GM12878 (cell line): ENCODE results near the gene KIF3A. TPM values are rescaled to one million over a fixed set of nuclear protein-coding genes. Genes with fewer than 3 reads are reported as not detected.

Experiments
- ATAC-seq: fragments of 200-7000 bp; cut with Tn5 transposase; 3 replicates; pipeline ENCODE4 v1.9.1; 2020; ENCODE audit warnings: mild to moderate bottlenecking, moderate library complexity
- BruUV-seq: library from RNA; stranded (reverse); fragments of 400-500 nt; replicated peaks from 2 replicates; lab custom pipeline; 2021; lab: Mats Ljungman, UMichigan
- CTCF ChIA-PET: fragments of 300-600 bp; sonication (Branson Sonifier 250); formaldehyde crosslinking; extraction: SDS; loops from one replicate; lab custom pipeline; 2021; ENCODE audit warnings: inconsistent platforms; lab: Yijun Ruan, JAX
- POLR2A ChIA-PET: fragments of 350-600 bp; formaldehyde crosslinking; extraction: SDS; loops from one replicate; lab custom pipeline; 2021; ENCODE audit warnings: inconsistent platforms; lab: Charles Lee
- RAD21 ChIA-PET: fragments of 300-600 bp; sonication (Branson Sonifier 250); formaldehyde crosslinking; loops from one replicate; lab custom pipeline; 2023; ENCODE audit warnings: antibody characterized with exemption; ENCODE audit not compliant: unreplicated experiment; lab: Charles Lee
- SMC1A ChIA-PET: fragments of 300-600 bp; sonication (Branson Sonifier 250); formaldehyde crosslinking; loops from one replicate; lab custom pipeline; 2023; ENCODE audit not compliant: unreplicated experiment, uncharacterized antibody; lab: Charles Lee
- DNase-seq: peaks from one replicate; pipeline ENCODE4 v3.0.0-alpha.2; 2011; ENCODE audit warnings: low read depth, low spot score
- FAIRE-seq: peaks from 3 replicates; lab custom pipeline; 2011; peaks lifted over from hg19 to GRCh38; lab: Jason Lieb, UNC
- H2AFZ ChIP-seq: 2 replicates; pipeline ENCODE4 v1.6.0; 2011; ENCODE audit warnings: low read depth, low read length, control low read depth; ENCODE audit not compliant: control insufficient read depth
- H3K27ac ChIP-seq: 2 replicates; pipeline ENCODE4 v1.5.1; 2011; ENCODE audit warnings: control low read depth; ENCODE audit not compliant: control insufficient read depth, insufficient read depth
- H3K27me3 ChIP-seq, 2 experiments: replicated peaks in 1 of 2; 2 replicates each; pipeline versions ENCODE4 v1.6.0 to v1.6.1; 2011; ENCODE audit warnings: low read length in 1 of 2; ENCODE audit not compliant: control insufficient read depth in 2 of 2, insufficient read depth in 2 of 2
- H3K36me3 ChIP-seq, 2 experiments: 2 replicates each; pipeline ENCODE4 v1.5.1; 2011; ENCODE audit warnings: low read length in 1 of 2; ENCODE audit not compliant: control insufficient read depth in 2 of 2, insufficient read depth in 2 of 2
- H3K4me1 ChIP-seq: 2 replicates; pipeline ENCODE4 v1.6.1; 2011; ENCODE audit warnings: mild to moderate bottlenecking, low read length, moderate library complexity, mixed read lengths; ENCODE audit not compliant: control insufficient read depth, insufficient read depth
- H3K4me2 ChIP-seq: 2 replicates; pipeline ENCODE4 v1.6.0; 2011; ENCODE audit warnings: control low read depth; ENCODE audit not compliant: control insufficient read depth, insufficient read depth
- H3K4me3 ChIP-seq: fragments of 200-600 bp; sonication (generic); 2 replicates; pipeline ENCODE4 v1.5.1; 2016
- H3K79me2 ChIP-seq: 2 replicates; pipeline ENCODE4 v1.6.0; 2011; ENCODE audit warnings: low read length; ENCODE audit not compliant: control insufficient read depth, insufficient read depth
- H3K9ac ChIP-seq: 2 replicates; pipeline ENCODE4 v1.8.0; 2011; ENCODE audit warnings: low read length, control low read depth, mixed read lengths; ENCODE audit not compliant: control insufficient read depth, insufficient read depth
- H3K9me3 ChIP-seq: replicated peaks from 3 replicates; pipeline ENCODE4 v1.5.1; 2011; ENCODE audit warnings: mild to moderate bottlenecking, low read length; ENCODE audit not compliant: control insufficient read depth, insufficient read depth
- H4K20me1 ChIP-seq: 2 replicates; pipeline ENCODE4 v1.6.0; 2011; ENCODE audit not compliant: control insufficient read depth, insufficient read depth
- ASH2L ChIP-seq: fragments of 300-600, 200-600 bp; sonication (generic); IDR thresholded peaks from 2 replicates; pipeline ENCODE4 v1.6.1; 2017; ENCODE audit warnings: low read depth, mild to moderate bottlenecking, borderline replicate concordance
- ATF7 ChIP-seq: fragments of 450-650 bp; IDR thresholded peaks from 2 replicates; pipeline ENCODE4 v1.6.1; 2016; ENCODE audit warnings: low read depth, mild to moderate bottlenecking
- CREM ChIP-seq: IDR thresholded peaks from 2 replicates; pipeline ENCODE4 v1.6.1; 2014; ENCODE audit warnings: antibody characterized with exemption, low read depth
- ESRRA ChIP-seq: IDR thresholded peaks from 2 replicates; pipeline ENCODE4 v1.6.1; 2012; ENCODE audit warnings: mild to moderate bottlenecking, low read length, improper control_type of control experiment
- EZH2 ChIP-seq: IDR thresholded peaks from 2 replicates; pipeline ENCODE4 v1.6.1; 2012; ENCODE audit warnings: low read depth, mild to moderate bottlenecking, control low read depth, inconsistent platforms, low read length, borderline replicate concordance; ENCODE audit not compliant: control insufficient read depth
- GABPA ChIP-seq: IDR thresholded peaks from 2 replicates; pipeline ENCODE4 v1.6.1; 2014; ENCODE audit warnings: antibody characterized with exemption, low read depth, mild to moderate bottlenecking, inconsistent platforms
- HDAC2 ChIP-seq: fragments of 200-600 bp; sonication (generic); IDR thresholded peaks from 2 replicates; pipeline ENCODE4 v1.6.1; 2017
- HDAC6 ChIP-seq: fragments of 200-600 bp; sonication (generic); IDR thresholded peaks from one replicate; pipeline ENCODE4 v1.8.0; 2017; ENCODE audit warnings: antibody characterized with exemption; ENCODE audit not compliant: unreplicated experiment
- KAT2A ChIP-seq: conservative IDR thresholded peaks from 2 replicates; pipeline ENCODE4 v1.6.1; 2011; ENCODE audit warnings: low read depth, low read length; ENCODE audit not compliant: control insufficient read depth
- LARP7 ChIP-seq: fragments of 450-650 bp; IDR thresholded peaks from 2 replicates; pipeline ENCODE4 v1.6.1; 2017; ENCODE audit warnings: mild to moderate bottlenecking
- NR2F1 ChIP-seq: fragments of 450-650 bp; conservative IDR thresholded peaks from 2 replicates; pipeline ENCODE4 v1.6.1; 2017; ENCODE audit warnings: mild to moderate bottlenecking
- PKNOX1 ChIP-seq: fragments of 450-650 bp; IDR thresholded peaks from 2 replicates; pipeline ENCODE4 v1.6.1; 2016; ENCODE audit warnings: mild to moderate bottlenecking
- PML ChIP-seq: IDR thresholded peaks from 2 replicates; pipeline ENCODE4 v1.6.1; 2012; ENCODE audit warnings: low read length, inconsistent platforms
- POLR2AphosphoS2 ChIP-seq: IDR thresholded peaks from 2 replicates; pipeline ENCODE4 v1.6.1; 2011; ENCODE audit warnings: low read depth, mild to moderate bottlenecking, low read length, improper control_type of control experiment, moderate library complexity
- RUNX3 ChIP-seq: IDR thresholded peaks from 2 replicates; pipeline ENCODE4 v1.6.1; 2012; ENCODE audit warnings: low read length, inconsistent platforms
- SIX5 ChIP-seq: IDR thresholded peaks from 2 replicates; pipeline ENCODE4 v1.6.1; 2011; ENCODE audit warnings: mild to moderate bottlenecking, low read depth, low read length, moderate library complexity; ENCODE audit not compliant: severe bottlenecking
- SMC3 ChIP-seq: IDR thresholded peaks from 2 replicates; pipeline ENCODE4 v1.6.1; 2011; ENCODE audit warnings: low read length, improper control_type of control experiment, borderline replicate concordance
- USF1 ChIP-seq: IDR thresholded peaks from 2 replicates; pipeline ENCODE4 v1.6.1; 2011; ENCODE audit warnings: borderline replicate concordance, low read depth, mild to moderate bottlenecking, moderate library complexity, mixed read lengths, low read length; ENCODE audit not compliant: insufficient read depth; ENCODE audit errors: extremely low read length
- ZBTB33 ChIP-seq: fragments of 450-650 bp; IDR thresholded peaks from 2 replicates; pipeline ENCODE4 v1.6.1; 2017; ENCODE audit warnings: mild to moderate bottlenecking
- WGBS: methylation state at CpG from one replicate; pipeline ENCODE4 v1.1.6; 2016; ENCODE audit warnings: low lambda C conversion rate; ENCODE audit not compliant: insufficient replicate concordance, insufficient coverage; ENCODE audit errors: missing lambda C conversion rate; 5-methylcytosine and 5-hydroxymethylcytosine counted together
- in situ Hi-C: fragments of 300-500 bp; cut with MboI; formaldehyde crosslinking; loops from 9 replicates; pipeline ENCODE4 v1.14.3; 2018; ENCODE audit warnings: mixed read lengths
- intact Hi-C: fragments of 100-400 bp; cut with micrococcal nuclease; formaldehyde crosslinking; loops from one replicate; pipeline ENCODE4 v1.14.2; 2022; ENCODE audit not compliant: unreplicated experiment
- polyA plus RNA-seq, 11 experiments: library from polyadenylated mRNA; depleted of rRNA in 4 of 11; unstranded in 6 of 11; stranded (reverse) in 5 of 11; fragments of >200 nt; fragmentation: Nextera tagmentation in 4 of 11; fragmentation: Illumina TruSeq in 1 of 11; extraction: Ambion mirVana in 4 of 11; extraction: Trizol in 1 of 11; gene quantifications; 1 replicate in 1 of 11; 2 replicates in 10 of 11; pipeline versions ENCODE4 v1.2.1 to v1.2.3, GENCODE V29; 2011 to 2016; ENCODE audit warnings: inconsistent platforms in 2 of 11, missing spikeins in 2 of 11, low read depth in 1 of 11
- total RNA-seq, 4 experiments: library from RNA; depleted of rRNA in 3 of 4; stranded (reverse); fragments of >200 nt in 3 of 4; fragmentation: Illumina TruSeq in 1 of 4; extraction: Trizol in 1 of 4; gene quantifications; 2 replicates each; pipeline versions ENCODE4 v1.2.1 to v1.2.3, GENCODE V29; 2013 to 2021

Gene KIF3A
- total and polyA plus RNA-seq, 10 of the 15 experiments (the other 5 are each of a cell fraction or from before 2014, with no cell fraction given): 2.7 to 36.5 (median 10.0) TPM

- no peaks in the 10 kb centered on the region for H3K27me3 ChIP-seq
- no peak for DNase-seq
- no peak overlapping the region for H3K4me3 ChIP-seq
- ChIA-PET POLR2A (interaction anchor here (1.0 kb wide), 1 partner anchor 18 kb away, joined by 3 read pairs; no protein-coding TSS in a partner anchor), RAD21 (interaction anchor here (1.0 to 2.4 kb wide), 4 partner anchors 19 to 48 kb away, joined by 3 to 6 read pairs (median 4); no protein-coding TSS in a partner anchor), SMC1A (interaction anchor here (0.8 to 1.5 kb wide), 3 partner anchors 9 to 15 kb away, joined by 3 to 4 read pairs (median 3); no protein-coding TSS in a partner anchor), CTCF (interaction anchor here (1.3 to 2.0 kb wide), 2 partner anchors 12 to 47 kb away, joined by 3 to 7 read pairs; no protein-coding TSS in a partner anchor)
- ATAC-seq: no peak
- intact Hi-C loops: no loop called here
- in situ Hi-C loops: no loop called here
- FAIRE-seq: no peak
- H2AFZ ChIP-seq: no peak overlapping the region
- no peak overlapping the region for H3K27ac ChIP-seq
- H3K36me3 ChIP-seq: no peaks in the 10 kb centered on the region; a peak in 1 of 4 replicates
- H4K20me1 ChIP-seq: no peaks in the 10 kb centered on the region
- H3K9ac ChIP-seq: no peak overlapping the region
- TF ChIP-seq ESRRA: no peak
- TF ChIP-seq SIX5: no peak
- no peak for TF ChIP-seq RUNX3
- no peak for TF ChIP-seq GABPA
- no peak for TF ChIP-seq USF1
- TF ChIP-seq ZBTB33: no peak
- no peak for TF ChIP-seq HDAC6
- no peak for TF ChIP-seq CREM
- no peak for TF ChIP-seq ASH2L
- no peak for TF ChIP-seq SMC3
- no peak for TF ChIP-seq KAT2A
- no peak for TF ChIP-seq HDAC2
- TF ChIP-seq POLR2AphosphoS2: no peak
- TF ChIP-seq EZH2: no peak
- no peak for TF ChIP-seq ATF7
- TF ChIP-seq NR2F1: no peak
- no peak for TF ChIP-seq LARP7
- TF ChIP-seq PKNOX1: no peak
- no peak for TF ChIP-seq PML
- H3K4me1 ChIP-seq: peaks cover under 1% of the 10 kb centered on the region; the same call in 1 of the 2 replicates
- H3K4me2 ChIP-seq: no peak overlapping the region
- no TSS peak for BruUV-seq
- peaks cover 9% of the 10 kb centered on the region for H3K79me2 ChIP-seq
- 77% methylated on average over 8 of the region's 8 CpGs for WGBS
- no peaks in the 10 kb centered on the region for H3K9me3 ChIP-seq
Observed at GRCh38 chr5:132772291-132773070, 35.1 kb upstream of the KIF3A start.
